ENCODE data around the gene ADAM23. TPM values are rescaled to one million over a fixed set of nuclear protein-coding genes. Genes with fewer than 3 reads are reported as not detected.

The ADAM23 gene
- polyA plus RNA-seq, 1 donor (not counting 4 experiments of a cell fraction or from before 2014, with no cell fraction given): 1.3 TPM

DNA sequence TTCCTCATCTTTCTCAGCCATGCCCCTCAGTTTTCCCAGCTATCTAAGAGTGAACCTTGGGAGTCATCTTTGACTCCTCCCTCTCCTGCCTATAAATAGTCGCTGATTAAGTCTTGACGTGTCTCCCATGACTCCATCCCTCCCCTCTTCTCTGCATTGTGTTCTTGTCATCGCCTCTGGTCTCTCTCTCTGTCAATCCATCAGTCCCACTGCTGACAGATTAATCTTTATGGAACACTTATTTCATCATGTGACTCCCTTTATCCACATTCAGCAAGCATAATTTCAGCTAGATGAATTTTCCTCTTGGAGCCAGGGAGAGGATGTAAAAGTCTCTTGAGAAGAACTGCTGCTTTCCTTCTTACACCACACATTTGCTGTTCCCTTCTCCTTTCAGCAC lies 9.4 kb downstream of the ADAM23 start:
- H3K9me1 ChIP-seq (ENCODE audit: control insufficient read depth, extremely low read depth, insufficient read depth, low read length): no peaks in the 10 kb centered on the region
- no peak for TF ChIP-seq EZH2 (IDR thresholded peaks at IDR 0.05; ENCODE audit: low read length)
- TF ChIP-seq, protein P1, sequence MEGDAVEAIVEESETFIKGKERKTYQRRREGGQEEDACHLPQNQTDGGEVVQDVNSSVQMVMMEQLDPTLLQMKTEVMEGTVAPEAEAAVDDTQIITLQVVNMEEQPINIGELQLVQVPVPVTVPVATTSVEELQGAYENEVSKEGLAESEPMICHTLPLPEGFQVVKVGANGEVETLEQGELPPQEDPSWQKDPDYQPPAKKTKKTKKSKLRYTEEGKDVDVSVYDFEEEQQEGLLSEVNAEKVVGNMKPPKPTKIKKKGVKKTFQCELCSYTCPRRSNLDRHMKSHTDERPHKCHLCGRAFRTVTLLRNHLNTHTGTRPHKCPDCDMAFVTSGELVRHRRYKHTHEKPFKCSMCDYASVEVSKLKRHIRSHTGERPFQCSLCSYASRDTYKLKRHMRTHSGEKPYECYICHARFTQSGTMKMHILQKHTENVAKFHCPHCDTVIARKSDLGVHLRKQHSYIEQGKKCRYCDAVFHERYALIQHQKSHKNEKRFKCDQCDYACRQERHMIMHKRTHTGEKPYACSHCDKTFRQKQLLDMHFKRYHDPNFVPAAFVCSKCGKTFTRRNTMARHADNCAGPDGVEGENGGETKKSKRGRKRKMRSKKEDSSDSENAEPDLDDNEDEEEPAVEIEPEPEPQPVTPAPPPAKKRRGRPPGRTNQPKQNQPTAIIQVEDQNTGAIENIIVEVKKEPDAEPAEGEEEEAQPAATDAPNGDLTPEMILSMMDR (optimal IDR thresholded peaks at IDR 0.05 in 1 of 3, IDR thresholded peaks at IDR 0.05 in 1 of 3, conservative IDR thresholded peaks at IDR 0.05 in 1 of 3; ENCODE audit: extremely low read depth in 1 of 3, insufficient read depth in 2 of 3, low read length in 3 of 3): no peak
- H2AFZ ChIP-seq (ENCODE audit: control insufficient read depth, low read length): no peak overlapping the region
- H3K36me3 ChIP-seq (ENCODE audit: control insufficient read depth in 2 of 2, extremely low read depth in 1 of 2, insufficient read depth in 2 of 2, low read length in 2 of 2): no peaks in the 10 kb centered on the region
- H3K4me2 ChIP-seq (ENCODE audit: control insufficient read depth, extremely low read depth, insufficient read depth, low read depth, low read length): no peak overlapping the region
- FAIRE-seq (no peak), DNase-seq (ENCODE audit: low read depth, low spot score) (no peak)
- H3K4me1 ChIP-seq (ENCODE audit: control insufficient read depth, extremely low read depth, insufficient read depth, low read length): no peaks in the 10 kb centered on the region
- H3K27me3 ChIP-seq (ENCODE audit: control insufficient read depth, extremely low read depth, insufficient read depth, low read length): no peaks in the 10 kb centered on the region
- dilution Hi-C loops (cut with MboI; ENCODE audit: extremely low pct_ligation_motif_present, low sequenced_read_pairs): no loop called here
- H3K9me3 ChIP-seq (ENCODE audit: control insufficient read depth, low read depth, low read length): no peaks in the 10 kb centered on the region
- H3K79me2 ChIP-seq (ENCODE audit: control insufficient read depth, insufficient read depth, low read length): no peaks in the 10 kb centered on the region
- no peak overlapping the region for H3K4me3 ChIP-seq (ENCODE audit: control insufficient read depth in 2 of 3, extremely low read depth in 1 of 3, insufficient read depth in 2 of 3, low read depth in 1 of 3, low read length in 3 of 3)
- H3K9ac ChIP-seq (ENCODE audit: control insufficient read depth, extremely low read depth, insufficient read depth, low read length): no peak overlapping the region
- no peak overlapping the region for H3K27ac ChIP-seq (ENCODE audit: control insufficient read depth, insufficient read depth, low read length)
- no peaks in the 10 kb centered on the region for H4K20me1 ChIP-seq (ENCODE audit: control insufficient read depth, extremely low read depth, insufficient read depth, low read length)

DNA sequence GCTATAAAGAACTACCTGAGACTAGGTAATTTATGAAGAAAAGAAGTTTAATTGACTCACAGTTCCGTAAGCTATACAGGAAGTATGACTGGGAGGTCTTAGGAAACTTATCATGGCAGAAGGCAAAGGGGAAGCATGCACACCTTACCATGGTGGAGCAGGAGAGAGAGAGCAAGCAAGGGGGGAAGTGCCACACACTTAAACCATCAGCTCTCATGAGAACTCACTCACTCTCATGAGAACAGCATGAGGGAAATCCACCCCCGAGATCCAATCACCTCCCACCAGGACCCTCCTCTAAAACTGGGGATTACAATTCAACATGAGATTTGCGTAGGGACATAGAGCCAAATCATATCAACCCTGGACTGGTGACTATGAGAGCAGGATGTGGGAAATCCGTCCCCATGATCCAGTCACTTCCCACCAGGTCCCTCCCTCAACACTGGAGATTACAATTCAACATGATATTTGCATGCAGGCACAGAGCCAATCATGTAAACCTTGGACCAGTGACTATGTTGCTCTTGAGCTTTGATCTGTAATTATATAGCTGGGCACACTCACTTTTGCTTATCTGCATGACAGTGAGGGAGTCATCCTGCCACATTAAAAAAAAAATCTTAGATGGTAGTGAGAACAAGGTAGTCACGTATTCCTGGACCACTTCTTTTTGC lies 12.9 kb downstream of the ADAM23 start:
- Histone ChIP-seq H4K20me1 (ENCODE audit: control insufficient read depth, extremely low read depth, insufficient read depth, low read length) (no peaks in the 10 kb centered on the region), H3K9me1 (ENCODE audit: control insufficient read depth, extremely low read depth, insufficient read depth, low read length) (no peaks in the 10 kb centered on the region), H3K9me3 (ENCODE audit: control insufficient read depth, low read depth, low read length) (no peaks in the 10 kb centered on the region), H3K36me3 (ENCODE audit: control insufficient read depth in 2 of 2, extremely low read depth in 1 of 2, insufficient read depth in 2 of 2, low read length in 2 of 2) (no peaks in the 10 kb centered on the region), H3K4me1 (ENCODE audit: control insufficient read depth, extremely low read depth, insufficient read depth, low read length) (no peaks in the 10 kb centered on the region), H3K9ac (ENCODE audit: control insufficient read depth, extremely low read depth, insufficient read depth, low read length) (no peak overlapping the region), H3K79me2 (ENCODE audit: control insufficient read depth, insufficient read depth, low read length) (no peaks in the 10 kb centered on the region), H2AFZ (ENCODE audit: control insufficient read depth, low read length) (no peak overlapping the region), H3K27ac (ENCODE audit: control insufficient read depth, insufficient read depth, low read length) (no peak overlapping the region), H3K4me3 (ENCODE audit: control insufficient read depth in 2 of 3, extremely low read depth in 1 of 3, insufficient read depth in 2 of 3, low read depth in 1 of 3, low read length in 3 of 3) (no peak overlapping the region), H3K4me2 (ENCODE audit: control insufficient read depth, extremely low read depth, insufficient read depth, low read depth, low read length) (no peak overlapping the region), H3K27me3 (ENCODE audit: control insufficient read depth, extremely low read depth, insufficient read depth, low read length) (no peaks in the 10 kb centered on the region)
- FAIRE-seq (no peak), DNase-seq (ENCODE audit: low read depth, low spot score) (no peak)
- dilution Hi-C loops (cut with MboI; ENCODE audit: extremely low pct_ligation_motif_present, low sequenced_read_pairs): no loop called here
- TF ChIP-seq EZH2 (IDR thresholded peaks at IDR 0.05; ENCODE audit: low read length): no peak
- TF ChIP-seq, protein P1 (optimal IDR thresholded peaks at IDR 0.05 in 1 of 3, IDR thresholded peaks at IDR 0.05 in 1 of 3, conservative IDR thresholded peaks at IDR 0.05 in 1 of 3; ENCODE audit: extremely low read depth in 1 of 3, insufficient read depth in 2 of 3, low read length in 3 of 3): no peak

Data from keratinocyte (primary cell).